Natural killer cell (primary cell): ENCODE results near the gene ZNF3. TPM values are rescaled to one million over a fixed set of nuclear protein-coding genes. Genes with fewer than 3 reads are reported as not detected.

Experiments used
- ATAC-seq, 3 donors: fragments of 150-1000 bp in 2 of 3; fragments of 200-7000 bp in 1 of 3; cut with Tn5 transposase; 1 replicate in 1 of 3; 2 replicates in 2 of 3; pipeline ENCODE4 v1.10.0; 2021; ENCODE audit warnings: mild to moderate bottlenecking in 2 of 3, moderate library complexity in 2 of 3
- DNase-seq, 2 donors: peaks; one replicate each; pipeline versions ENCODE4 v3.0.0 to v3.0.0-alpha.2; 2013 to 2021; ENCODE audit warnings: mixed read lengths in 1 of 2
- H3K27ac ChIP-seq: one replicate; pipeline ENCODE4 v1.5.1; 2013; ENCODE audit warnings: mild to moderate bottlenecking, low read length
- H3K27me3 ChIP-seq: one replicate; pipeline ENCODE4 v1.6.1; 2013; ENCODE audit warnings: low read length; ENCODE audit not compliant: control insufficient read depth, insufficient read depth
- H3K36me3 ChIP-seq: one replicate; pipeline ENCODE4 v1.6.1; 2013; ENCODE audit warnings: low read length; ENCODE audit not compliant: control insufficient read depth, insufficient read depth
- H3K4me1 ChIP-seq: one replicate; pipeline ENCODE4 v1.6.1; 2013; ENCODE audit warnings: low read length; ENCODE audit not compliant: control insufficient read depth, insufficient read depth
- H3K4me3 ChIP-seq: one replicate; pipeline ENCODE4 v1.5.1; 2013; ENCODE audit warnings: low read length
- H3K9me3 ChIP-seq: one replicate; pipeline ENCODE4 v1.6.1; 2013; ENCODE audit warnings: low read length; ENCODE audit not compliant: control insufficient read depth, insufficient read depth
- H3K27ac Mint-ChIP-seq, 2 donors: one replicate each; pipeline ENCODE4 v1.8.0; 2022; ENCODE audit warnings: mild to moderate bottlenecking in 2 of 2, mixed read lengths in 2 of 2, moderate library complexity in 1 of 2
- H3K27me3 Mint-ChIP-seq, 2 donors: one replicate each; pipeline ENCODE4 v1.8.0; 2022; ENCODE audit warnings: low read depth in 2 of 2, mixed read lengths in 2 of 2
- H3K36me3 Mint-ChIP-seq: one replicate; pipeline ENCODE4 v1.8.0; 2022; ENCODE audit warnings: mixed read lengths
- H3K4me1 Mint-ChIP-seq, 2 donors: one replicate each; pipeline ENCODE4 v1.8.0; 2022; ENCODE audit warnings: mixed read lengths in 2 of 2
- H3K4me3 Mint-ChIP-seq: one replicate; pipeline ENCODE4 v1.8.0; 2022; ENCODE audit warnings: mild to moderate bottlenecking, moderate library complexity, mixed read lengths
- H3K9me3 Mint-ChIP-seq, 2 donors: one replicate each; pipeline ENCODE4 v1.8.0; 2022; ENCODE audit warnings: mixed read lengths in 2 of 2
- WGBS: methylation state at CpG from one replicate; pipeline ENCODE4 v1.1.7; 2013; ENCODE audit warnings: missing lambda C conversion rate; ENCODE audit not compliant: insufficient coverage; 5-methylcytosine and 5-hydroxymethylcytosine counted together
- intact Hi-C: fragments of 100-400 bp; cut with micrococcal nuclease; formaldehyde crosslinking; loops from one replicate; pipeline ENCODE4 v1.14.2; 2022
- total RNA-seq, 4 donors: library from RNA; stranded (reverse); fragments of 120-200 nt in 1 of 4; gene quantifications; one replicate each; pipeline versions ENCODE4 v1.2.3 to v1.2.4, GENCODE V29; 2013 to 2022
- TF ChIP-seq, protein P1 (sequence below): fragments of 200-600 bp; IDR thresholded peaks from one replicate; pipeline ENCODE4 v1.8.0; 2022; ENCODE audit warnings: antibody characterized with exemption

Gene ZNF3
- total RNA-seq, 3 donors from 2014 or later (not counting 1 experiment from before 2014, with no cell fraction given): 37.8 to 51.6 (median 49.0) TPM

DNA sequence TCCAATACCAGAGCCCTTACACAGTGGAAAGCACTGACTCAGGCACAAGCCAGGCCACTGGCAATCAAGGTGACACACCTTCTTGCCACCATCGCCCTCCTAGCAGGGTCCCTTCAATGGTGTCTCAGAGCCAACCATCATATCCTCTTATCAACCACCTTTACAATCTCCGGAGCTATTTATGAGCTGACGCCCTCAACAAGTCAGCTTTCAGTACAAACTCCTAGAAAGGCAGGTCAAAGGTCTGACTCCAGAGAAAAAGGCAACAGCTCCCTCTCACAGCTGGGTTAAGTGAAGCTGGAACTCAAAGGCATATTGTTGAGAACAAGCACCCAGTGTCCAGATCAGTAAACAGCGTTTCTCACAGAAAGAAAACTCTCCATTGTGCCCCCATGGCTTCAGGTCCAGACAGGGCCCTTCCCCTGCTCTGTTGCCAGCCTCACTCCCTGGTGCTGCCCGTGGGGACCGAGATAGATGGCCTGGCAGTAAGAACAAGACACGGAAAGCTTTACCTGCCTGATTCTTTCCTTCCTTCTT lies 2.4 kb downstream of the ZNF3 start:
- H3K36me3 ChIP-seq: peaks cover 26% of the 10 kb centered on the region

DNA sequence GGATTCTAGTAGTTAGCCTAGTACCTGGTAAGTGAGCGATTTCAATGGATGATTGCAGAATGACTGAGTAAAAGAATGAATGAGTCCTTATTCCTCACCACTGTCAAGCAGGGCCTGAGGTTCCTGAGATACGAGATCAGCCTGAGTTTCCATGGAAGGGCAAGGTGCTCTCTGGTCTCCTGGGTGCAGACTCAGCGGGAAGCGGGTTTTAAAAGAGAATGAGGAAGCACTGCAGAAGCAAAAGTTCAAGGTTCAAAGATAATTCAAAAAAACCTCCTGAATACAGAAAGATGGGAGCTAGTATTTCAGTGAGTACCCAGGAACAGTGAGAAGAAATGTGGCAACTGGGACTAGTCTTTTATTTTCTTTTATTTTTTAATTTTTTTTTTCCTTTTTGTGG lies 4.3 kb downstream of the ZNF3 start:
- intact Hi-C loops: no loop called here
- no peak for DNase-seq
- peaks cover 8% of the 10 kb centered on the region for H3K36me3 Mint-ChIP-seq
- H3K4me3 Mint-ChIP-seq: peak overlapping the region; percentile 28
- Histone ChIP-seq H3K9me3 (peaks cover 10% of the 10 kb centered on the region), H3K4me3 (no peak overlapping the region), H3K27me3 (no peaks in the 10 kb centered on the region), H3K36me3 (peaks cover 42% of the 10 kb centered on the region), H3K27ac (no peak overlapping the region), H3K4me1 (peaks cover 17% of the 10 kb centered on the region)
- H3K27me3 Mint-ChIP-seq: no peaks in the 10 kb centered on the region
- peaks cover 12 to 36% of the 10 kb centered on the region in 2 donors for H3K4me1 Mint-ChIP-seq
- no peak overlapping the region for H3K27ac Mint-ChIP-seq
- TF ChIP-seq, protein P1, sequence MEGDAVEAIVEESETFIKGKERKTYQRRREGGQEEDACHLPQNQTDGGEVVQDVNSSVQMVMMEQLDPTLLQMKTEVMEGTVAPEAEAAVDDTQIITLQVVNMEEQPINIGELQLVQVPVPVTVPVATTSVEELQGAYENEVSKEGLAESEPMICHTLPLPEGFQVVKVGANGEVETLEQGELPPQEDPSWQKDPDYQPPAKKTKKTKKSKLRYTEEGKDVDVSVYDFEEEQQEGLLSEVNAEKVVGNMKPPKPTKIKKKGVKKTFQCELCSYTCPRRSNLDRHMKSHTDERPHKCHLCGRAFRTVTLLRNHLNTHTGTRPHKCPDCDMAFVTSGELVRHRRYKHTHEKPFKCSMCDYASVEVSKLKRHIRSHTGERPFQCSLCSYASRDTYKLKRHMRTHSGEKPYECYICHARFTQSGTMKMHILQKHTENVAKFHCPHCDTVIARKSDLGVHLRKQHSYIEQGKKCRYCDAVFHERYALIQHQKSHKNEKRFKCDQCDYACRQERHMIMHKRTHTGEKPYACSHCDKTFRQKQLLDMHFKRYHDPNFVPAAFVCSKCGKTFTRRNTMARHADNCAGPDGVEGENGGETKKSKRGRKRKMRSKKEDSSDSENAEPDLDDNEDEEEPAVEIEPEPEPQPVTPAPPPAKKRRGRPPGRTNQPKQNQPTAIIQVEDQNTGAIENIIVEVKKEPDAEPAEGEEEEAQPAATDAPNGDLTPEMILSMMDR: no peak
- ATAC-seq: no peak
- 98% methylated on average over 4 of the region's 4 CpGs for WGBS
- peaks cover under 1 to 3% of the 10 kb centered on the region in 2 donors for H3K9me3 Mint-ChIP-seq

More for the DNA sequence above, 2.4 kb downstream of the ZNF3 start:
- Mint-ChIP-seq H3K9me3 (no peaks in the 10 kb centered on the region), H3K4me3 (peak overlapping the region; percentile 18), H3K36me3 (no peaks in the 10 kb centered on the region), H3K27ac (peak overlapping the region; percentile 28 to 77), H3K27me3 (no peaks in the 10 kb centered on the region), H3K4me1 (peaks cover 20 to 42% of the 10 kb centered on the region in 2 donors)
- TF ChIP-seq, protein P1: no peak
- Histone ChIP-seq H3K9me3 (no peaks in the 10 kb centered on the region), H3K27ac (no peak overlapping the region), H3K4me1 (peaks cover 24% of the 10 kb centered on the region), H3K4me3 (no peak overlapping the region), H3K27me3 (no peaks in the 10 kb centered on the region)
- intact Hi-C loops: no loop called here
- DNase-seq: no peak
- 94% methylated on average over 7 of the region's 7 CpGs for WGBS
- no peak for ATAC-seq

DNA sequence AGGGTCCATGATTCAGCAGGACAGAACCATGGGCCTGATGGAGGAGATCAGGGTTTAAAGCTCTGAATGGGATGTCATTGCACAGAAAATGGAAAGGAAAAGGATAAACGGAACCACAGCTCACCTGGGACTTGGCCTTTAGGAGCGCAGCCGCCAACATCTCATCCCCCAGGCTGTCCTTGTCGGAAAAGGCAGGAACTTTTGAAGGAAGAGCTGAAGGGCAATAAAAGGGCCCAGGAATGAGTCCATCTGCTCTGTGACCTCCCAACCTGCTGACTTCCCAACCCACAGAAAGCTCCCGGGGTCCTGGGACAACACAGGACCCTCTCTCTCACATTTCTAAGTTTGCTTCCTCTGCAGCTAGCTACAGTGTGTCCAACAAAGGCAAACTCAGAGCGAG lies 6.1 kb downstream of the ZNF3 start:
- no peaks in the 10 kb centered on the region for H3K27me3 ChIP-seq
- no peaks in the 10 kb centered on the region for H3K27me3 Mint-ChIP-seq
- H3K36me3 ChIP-seq: peaks cover 60% of the 10 kb centered on the region
- H3K9me3 Mint-ChIP-seq: peaks cover 4 to 11% of the 10 kb centered on the region in 2 donors
- peaks cover 5% of the 10 kb centered on the region for H3K4me1 ChIP-seq
- no peak for ATAC-seq
- H3K4me3 Mint-ChIP-seq: no peak overlapping the region
- no peak overlapping the region for H3K27ac ChIP-seq
- peaks cover 5 to 22% of the 10 kb centered on the region in 2 donors for H3K4me1 Mint-ChIP-seq
- H3K27ac Mint-ChIP-seq: peak overlapping the region in 1 of 2 donors; percentile 21
- peaks cover 27% of the 10 kb centered on the region for H3K9me3 ChIP-seq
- no peak for DNase-seq
- intact Hi-C loops: no loop called here
- TF ChIP-seq, protein P1: no peak
- H3K36me3 Mint-ChIP-seq: peaks cover 26% of the 10 kb centered on the region
- no peak overlapping the region for H3K4me3 ChIP-seq
- WGBS: 98% methylated on average over 6 of the region's 6 CpGs

- H3K27ac Mint-ChIP-seq: no peak overlapping the region
- H3K27ac ChIP-seq: no peak overlapping the region
- H3K27me3 ChIP-seq: no peaks in the 10 kb centered on the region
- DNase-seq (no peak), ATAC-seq (no peak)
- TF ChIP-seq, protein P1: no peak
- peaks cover 29% of the 10 kb centered on the region for H3K36me3 Mint-ChIP-seq
- intact Hi-C loops: no loop called here
- H3K9me3 Mint-ChIP-seq: peaks cover 4 to 11% of the 10 kb centered on the region in 2 donors
- peaks cover 33% of the 10 kb centered on the region for H3K9me3 ChIP-seq
- H3K27me3 Mint-ChIP-seq: no peaks in the 10 kb centered on the region
- H3K4me3 Mint-ChIP-seq: no peak overlapping the region
- no peaks in the 10 kb centered on the region for H3K4me1 ChIP-seq
- H3K4me1 Mint-ChIP-seq: peaks cover 0 to 16% of the 10 kb centered on the region in 2 donors
- 97% methylated on average over 6 of the region's 7 CpGs for WGBS
- peaks cover 66% of the 10 kb centered on the region for H3K36me3 ChIP-seq
- H3K4me3 ChIP-seq: no peak overlapping the region
These were observed 6.7 kb downstream of the ZNF3 start for GRCh38 chr7:100074841-100075240.
